CD4-positive, alpha-beta T cell treated with Interleukin-15 for 1 hour (primary cell): ENCODE results near the gene UQCRH.
"Not testable (repeated sequence)": the region's sequence is repeated elsewhere in the genome, so short reads cannot be mapped to it uniquely, and the experiment has no call there.

Source experiments
- DNase-seq: peaks from one replicate; pipeline ENCODE4 v3.0.0-alpha.2; 2020

The UQCRH gene

GRCh38 chr1:46300673-46301405 is 2.7 kb upstream of the UQCRH start:
- no peak for DNase-seq

- DNase-seq = no peak
Measured at GRCh38 chr1:46301406-46301807, 2.1 kb upstream of the UQCRH start.

- peak; percentile 53 for DNase-seq
Measured at GRCh38 chr1:46301808-46302640, 1.5 kb upstream of the UQCRH start.

DNA sequence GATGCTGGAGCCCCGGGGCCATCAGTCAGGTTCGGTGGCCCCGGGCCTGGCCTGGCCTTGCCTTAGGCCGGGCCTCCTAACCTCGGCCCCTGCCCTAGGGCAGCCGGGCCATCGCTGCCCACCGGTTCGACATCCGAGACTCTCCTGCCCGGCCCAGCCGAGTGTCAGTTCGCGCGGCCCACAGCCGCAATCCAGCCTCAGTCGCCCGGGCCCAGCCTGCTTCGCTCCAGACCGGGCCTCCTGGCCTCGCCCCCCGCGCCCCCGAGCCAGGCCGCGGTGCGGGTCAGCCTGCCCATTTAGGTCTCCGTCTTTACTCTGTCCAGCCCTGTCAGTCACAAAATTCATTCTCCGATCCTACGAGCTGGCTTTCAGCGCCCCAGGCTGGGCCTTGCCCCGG is 859 bp upstream of the UQCRH start:
- DNase-seq = no peak

- DNase-seq = no peak
Measured at GRCh38 chr1:46303872-46304326, 401 bp downstream of the UQCRH start.

DNA sequence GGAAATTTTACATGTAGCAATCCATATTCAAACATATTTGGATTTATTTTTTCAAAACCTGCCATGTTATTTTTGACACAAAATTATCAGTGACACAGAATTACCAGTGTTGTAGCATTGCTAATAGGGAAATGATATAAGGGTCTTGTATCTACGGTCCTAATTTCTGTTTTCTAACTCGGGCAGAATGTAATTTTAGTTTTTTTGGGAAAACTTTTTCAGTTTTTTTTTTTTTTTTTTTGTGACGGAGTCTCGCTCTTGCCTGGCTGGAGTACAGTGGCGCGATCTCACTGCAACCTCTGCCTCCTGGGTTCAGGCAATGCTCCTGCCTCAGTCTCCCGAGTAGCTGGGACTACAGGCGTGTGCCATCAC is 2.6 kb downstream of the UQCRH start:
- DNase-seq = no peak

GRCh38 chr1:46309401-46310159 is 6.1 kb downstream of the UQCRH start:
- no peak for DNase-seq

DNA sequence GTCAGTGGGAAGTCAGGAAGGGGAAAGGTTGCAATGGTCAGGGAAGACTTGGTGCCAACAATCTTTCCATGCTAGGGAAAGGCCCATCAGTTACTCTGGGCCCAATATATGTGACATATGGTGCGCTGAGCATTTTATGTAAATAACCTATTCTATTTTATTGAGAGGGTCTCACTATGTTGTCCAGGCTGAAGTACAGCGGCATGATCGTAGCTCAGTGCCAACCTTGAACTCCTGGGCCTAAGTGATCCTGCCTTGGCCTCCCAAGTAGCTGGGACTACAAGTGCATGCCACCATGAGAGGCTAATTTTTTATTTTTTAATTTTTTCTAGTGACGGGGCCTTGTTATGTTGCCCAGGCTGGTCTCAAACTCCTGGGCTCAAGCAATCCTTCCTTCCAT is 6.8 kb downstream of the UQCRH start:
- no peak for DNase-seq

DNA sequence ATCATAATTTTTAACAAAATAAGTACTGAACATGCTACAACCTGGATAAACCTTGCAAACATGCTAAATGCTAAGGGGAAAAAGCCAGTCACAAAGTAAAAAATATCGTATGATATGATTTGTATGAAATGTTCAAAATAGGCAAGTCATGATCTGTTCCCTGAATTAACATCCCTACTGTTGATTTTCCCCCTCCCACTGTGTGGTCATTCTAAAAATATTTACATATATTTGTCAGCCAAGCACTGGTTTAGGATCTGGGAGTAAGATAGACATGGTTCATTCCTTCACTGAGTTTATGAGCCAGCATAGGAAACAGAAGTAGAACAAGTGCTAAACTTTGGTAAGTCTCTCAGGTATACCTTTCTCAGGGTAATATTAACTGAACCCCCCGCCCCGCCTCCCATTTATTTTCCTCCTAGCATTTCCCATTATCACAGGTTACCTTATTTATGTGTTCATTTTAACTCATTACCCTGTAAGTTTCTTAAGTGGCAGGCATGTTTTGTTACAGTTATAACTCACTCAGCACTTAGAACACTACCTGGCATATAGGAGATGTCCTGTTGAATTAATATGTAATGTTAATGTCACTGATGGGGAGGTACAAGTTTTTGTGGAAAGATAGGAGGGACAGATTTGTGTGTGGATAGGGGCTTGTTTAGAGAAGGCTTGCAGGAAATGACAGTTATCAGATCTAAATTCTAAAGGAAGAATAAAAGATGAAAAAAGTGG is 12.3 kb downstream of the UQCRH start:
- DNase-seq = no peak

DNA sequence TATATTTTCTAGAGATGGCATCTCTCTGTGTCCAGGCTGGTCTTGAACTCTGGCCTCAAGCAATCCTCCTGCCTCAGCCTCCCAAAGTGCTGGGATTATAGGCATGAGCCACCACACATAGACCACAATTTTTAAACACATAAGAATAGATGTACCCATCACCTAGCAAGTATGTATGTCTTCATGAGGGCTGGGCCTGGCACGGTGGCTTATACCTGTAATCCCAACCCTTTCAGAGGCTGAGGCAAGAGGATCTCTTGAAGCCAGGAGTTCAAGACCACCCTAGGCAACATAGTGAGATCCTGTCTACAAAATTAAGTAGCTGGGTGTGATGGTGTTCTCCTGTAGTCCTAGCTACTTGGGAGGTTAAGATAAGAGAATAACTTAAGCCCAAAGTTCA is 13.8 kb downstream of the UQCRH start:
- no peak for DNase-seq

DNA sequence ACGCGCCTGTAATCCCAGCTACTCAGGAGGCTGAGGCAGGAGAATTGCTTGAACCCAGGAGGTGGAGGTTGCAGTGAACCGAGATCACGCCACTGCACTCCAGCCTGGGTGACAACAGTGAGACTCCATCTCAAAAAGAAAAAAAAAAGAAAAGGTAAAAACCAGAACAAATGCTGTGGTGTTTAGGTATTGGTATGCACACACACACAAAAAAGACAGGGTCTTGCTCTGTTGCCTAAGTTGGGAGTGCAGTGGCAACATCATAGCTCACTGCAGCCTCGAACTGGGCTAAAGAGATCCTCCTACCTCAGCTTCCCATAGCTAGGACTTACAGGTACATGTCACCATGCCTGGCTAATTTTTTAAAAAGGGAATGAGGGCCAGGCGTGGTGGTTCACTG is 15.8 kb downstream of the UQCRH start:
- not testable (repeated sequence) for DNase-seq

- not testable (repeated sequence) for DNase-seq
Measured at GRCh38 chr1:46319960-46320914, 16.7 kb downstream of the UQCRH start.

DNA sequence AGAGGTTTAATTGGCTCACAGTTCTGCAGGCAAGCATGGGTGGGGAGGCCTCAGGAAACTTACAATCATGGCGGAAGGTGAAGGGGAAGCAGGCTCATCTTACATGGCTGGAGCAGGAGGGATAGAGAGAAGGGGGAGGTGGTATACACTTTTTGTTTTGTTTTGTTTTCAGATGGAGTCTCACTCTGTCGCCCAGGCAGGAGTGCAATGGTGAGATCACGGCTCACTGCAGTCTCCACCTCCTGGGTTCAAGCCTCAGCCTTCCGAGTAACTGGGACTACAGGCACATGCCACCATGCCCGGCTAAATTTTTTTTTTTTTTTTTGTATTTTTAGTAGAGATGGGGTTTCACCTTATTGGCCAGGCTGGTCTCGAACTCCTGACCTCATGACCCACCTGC is 18.7 kb downstream of the UQCRH start:
- not testable (repeated sequence) for DNase-seq

DNA sequence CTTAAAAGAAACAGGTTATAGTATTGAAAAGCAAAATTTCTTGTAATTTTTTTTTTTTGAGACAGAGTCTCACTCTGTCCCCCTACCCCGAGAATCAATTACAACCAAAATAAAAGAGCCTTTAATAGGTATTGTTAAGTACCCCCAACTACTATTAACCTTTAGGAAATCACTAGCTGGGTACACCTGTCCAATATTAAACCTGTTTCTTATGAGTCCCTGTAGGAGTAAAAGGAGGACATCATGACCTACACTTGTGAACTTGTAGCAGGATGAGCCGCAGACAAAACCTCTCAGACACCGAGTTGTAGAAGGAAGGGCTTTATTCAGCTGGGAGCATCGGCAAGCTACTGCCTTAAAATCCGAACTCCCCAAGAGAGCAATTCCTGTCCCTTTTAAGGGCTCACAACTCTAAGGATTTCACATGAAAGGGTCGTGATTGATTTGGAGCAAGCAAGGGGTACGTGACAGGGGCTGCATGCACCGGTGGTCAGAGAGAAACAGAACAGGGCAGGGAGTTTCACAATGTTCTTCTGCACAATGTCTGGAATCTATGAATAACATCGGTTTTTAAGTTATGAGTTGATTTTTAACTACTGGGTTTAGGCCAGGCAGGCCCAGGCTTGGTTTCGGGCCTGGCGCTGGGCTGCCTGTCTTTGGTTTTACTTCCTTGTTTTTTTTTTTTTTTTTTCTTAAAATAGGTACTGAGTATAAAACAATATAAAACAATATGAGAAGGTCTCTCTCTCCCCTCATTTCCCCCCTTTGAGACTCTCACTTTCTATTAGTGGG is 22.0 kb downstream of the UQCRH start:
- not testable (repeated sequence) for DNase-seq

- DNase-seq = not testable (repeated sequence)
Measured at GRCh38 chr1:46328182-46328581, 24.7 kb downstream of the UQCRH start.

GRCh38 chr1:46329807-46330206 is 26.3 kb downstream of the UQCRH start:
- DNase-seq = not testable (repeated sequence)

GRCh38 chr1:46330381-46330780 is 26.9 kb downstream of the UQCRH start:
- DNase-seq = not testable (repeated sequence)

GRCh38 chr1:46331786-46332540 is 28.5 kb downstream of the UQCRH start:
- not testable (repeated sequence) for DNase-seq

DNA sequence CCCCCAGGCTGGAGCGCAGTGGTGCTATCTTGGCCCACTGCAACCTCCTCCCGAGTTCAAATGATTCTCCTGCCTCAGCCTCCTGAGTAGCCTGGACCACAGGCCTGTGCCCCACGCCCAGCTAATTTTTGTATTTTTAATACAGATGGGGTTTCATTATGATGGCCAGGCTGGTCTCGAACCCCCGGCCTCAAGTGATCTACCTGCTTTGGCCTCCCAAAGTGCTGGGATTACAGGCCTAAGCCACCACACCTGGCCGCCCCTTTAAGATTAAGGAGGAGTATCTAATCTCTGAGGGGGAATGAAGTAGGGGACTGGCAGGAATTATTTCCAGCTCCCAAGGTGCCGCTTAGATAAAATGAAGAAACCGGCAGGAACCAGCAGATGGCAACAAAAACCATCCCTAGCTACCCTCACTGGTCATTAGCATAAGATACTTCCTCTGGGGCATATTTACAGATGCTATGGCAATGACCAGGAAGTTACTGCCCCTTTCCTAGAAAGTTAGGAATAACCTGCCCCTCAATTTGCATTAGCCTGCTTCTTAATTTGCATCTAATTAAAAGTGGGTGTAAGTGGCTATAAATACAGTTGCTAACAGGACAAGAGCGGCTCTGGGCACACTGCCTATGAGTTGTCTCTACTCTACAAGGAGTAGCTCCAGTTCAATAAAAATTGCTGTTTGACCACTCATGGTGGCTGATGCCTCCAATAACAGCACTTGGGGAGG is 30.0 kb downstream of the UQCRH start:
- peak; percentile 25 for DNase-seq
